Retina (tissue), 1 donor: Measurements from ENCODE around the gene STAM.
"Not testable (repeated sequence)": the region's sequence is repeated elsewhere in the genome, so short reads cannot be mapped to it uniquely, and the experiment has no call there.

ENCODE experiments used
- DNase-seq: peaks from one replicate; pipeline ENCODE4 v3.0.0-alpha.2; 2016

STAM gene

GRCh38 chr10:17682236-17682946, 38.4 kb downstream of the STAM start:
- DNase-seq = no peak

GRCh38 chr10:17683541-17683940, 39.6 kb downstream of the STAM start:
- DNase-seq = no peak

- DNase-seq = no peak
Observed at GRCh38 chr10:17684537-17684936, 40.6 kb downstream of the STAM start.

- DNase-seq = no peak
Observed at GRCh38 chr10:17685233-17685840, 41.4 kb downstream of the STAM start.

- DNase-seq = no peak
Observed at GRCh38 chr10:17687117-17687831, 43.3 kb downstream of the STAM start.

- no peak for DNase-seq
Observed at GRCh38 chr10:17689137-17689536, 45.2 kb downstream of the STAM start.

GRCh38 chr10:17693009-17693408, 49.1 kb downstream of the STAM start:
- no peak for DNase-seq

GRCh38 chr10:17698696-17699095, 54.7 kb downstream of the STAM start:
- DNase-seq = no peak

- no peak for DNase-seq
Observed at GRCh38 chr10:17701301-17701700, 57.4 kb downstream of the STAM start.

GRCh38 chr10:17703706-17704105, 59.8 kb downstream of the STAM start:
- no peak for DNase-seq

GRCh38 chr10:17708821-17709220, 64.9 kb downstream of the STAM start:
- DNase-seq = no peak

GRCh38 chr10:17709492-17709891, 65.5 kb downstream of the STAM start:
- DNase-seq = no peak

- DNase-seq = no peak
Observed at GRCh38 chr10:17710181-17710580, 66.2 kb downstream of the STAM start.

- DNase-seq = no peak
Observed at GRCh38 chr10:17712053-17712452, 68.1 kb downstream of the STAM start.

- peak; percentile 74 for DNase-seq
Observed at GRCh38 chr10:17712717-17713471, 68.9 kb downstream of the STAM start.

GRCh38 chr10:17713758-17714157, 69.8 kb downstream of the STAM start:
- DNase-seq = peak; percentile 16

GRCh38 chr10:17716161-17716560, 72.2 kb downstream of the STAM start:
- DNase-seq = no peak

- DNase-seq = not testable (repeated sequence)
Observed at GRCh38 chr10:17722317-17723014, 78.5 kb downstream of the STAM start.

GRCh38 chr10:17725703-17726102, 81.8 kb downstream of the STAM start:
- DNase-seq = no peak

GRCh38 chr10:17729630-17730029, 85.7 kb downstream of the STAM start:
- DNase-seq = no peak

GRCh38 chr10:17730667-17731066, 86.7 kb downstream of the STAM start:
- no peak for DNase-seq

- no peak for DNase-seq
Observed at GRCh38 chr10:17731331-17732020, 87.5 kb downstream of the STAM start.
